ENCODE results near the gene ERBIN.

- TF ChIP-seq SUZ12 (IDR thresholded peaks at IDR 0.05; ENCODE audit: extremely low read depth, insufficient read depth, insufficient read length) (no peak), YY1 (IDR thresholded peaks at IDR 0.05; ENCODE audit: insufficient read depth, insufficient read length) (no peak), ZNF274 (IDR thresholded peaks at IDR 0.05; ENCODE audit: low read depth, low read length) (no peak)
Measured at GRCh38 chr5:65981548-65981947, 55.2 kb downstream of the ERBIN start.

All from NT2/D1 (cell line).